GM23248 (cell line): ENCODE results near the gene MCU. TPM values are rescaled to one million over a fixed set of nuclear protein-coding genes. Genes with fewer than 3 reads are reported as not detected.

Experiments
- DNase-seq: peaks from one replicate; pipeline ENCODE4 v3.0.0-alpha.2; 2015
- H2AFZ ChIP-seq: fragments of 200-600 bp; sonication (generic); 2 replicates; pipeline ENCODE4 v1.6.1; 2016; ENCODE audit warnings: antibody characterized with exemption
- H3F3A ChIP-seq: fragments of 200-600 bp; sonication (generic); 2 replicates; pipeline ENCODE4 v1.6.1; 2016; ENCODE audit warnings: mild to moderate bottlenecking, antibody characterized with exemption, mixed run types; ENCODE audit not compliant: insufficient read depth
- H3K27ac ChIP-seq: fragments of 200-600 bp; sonication (generic); 2 replicates; pipeline ENCODE4 v1.5.1; 2016; ENCODE audit warnings: mild to moderate bottlenecking
- H3K27me3 ChIP-seq: fragments of 200-600 bp; sonication (generic); replicated peaks from 2 replicates; pipeline ENCODE4 v1.6.1; 2016; ENCODE audit warnings: mild to moderate bottlenecking; ENCODE audit not compliant: insufficient read depth
- H3K36me3 ChIP-seq: fragments of 200-600 bp; sonication (generic); 2 replicates; pipeline ENCODE4 v1.6.1; 2016; ENCODE audit warnings: low read depth, mild to moderate bottlenecking
- H3K4me1 ChIP-seq: fragments of 200-600 bp; sonication (generic); 2 replicates; pipeline ENCODE4 v1.6.1; 2016; ENCODE audit warnings: mild to moderate bottlenecking; ENCODE audit not compliant: insufficient read depth
- H3K4me2 ChIP-seq: fragments of 200-600 bp; sonication (generic); one replicate; pipeline ENCODE4 v1.6.1; 2016; ENCODE audit warnings: mild to moderate bottlenecking; ENCODE audit not compliant: unreplicated experiment
- H3K4me3 ChIP-seq: fragments of 200-600 bp; sonication (generic); 2 replicates; pipeline ENCODE4 v1.5.1; 2016; ENCODE audit warnings: mild to moderate bottlenecking
- H3K79me2 ChIP-seq: fragments of 200-600 bp; sonication (generic); 2 replicates; pipeline ENCODE4 v1.6.1; 2016; ENCODE audit warnings: mild to moderate bottlenecking; ENCODE audit not compliant: insufficient read depth
- H3K9ac ChIP-seq: fragments of 200-600 bp; sonication (generic); 2 replicates; pipeline ENCODE4 v1.6.1; 2016; ENCODE audit warnings: mild to moderate bottlenecking
- H3K9me2 ChIP-seq: fragments of 200-600 bp; sonication (generic); 2 replicates; pipeline ENCODE4 v1.6.1; 2016; ENCODE audit warnings: mixed run types, mild to moderate bottlenecking, moderate library complexity; ENCODE audit not compliant: insufficient read depth
- H3K9me3 ChIP-seq: fragments of 200-600 bp; sonication (generic); one replicate; pipeline ENCODE4 v1.6.1; 2017; ENCODE audit warnings: low read depth
- H4K20me1 ChIP-seq: fragments of 200-600 bp; sonication (generic); 2 replicates; pipeline ENCODE4 v1.6.0; 2016; ENCODE audit not compliant: insufficient read depth
- EZH2 ChIP-seq: fragments of 200-600 bp; sonication (generic); IDR thresholded peaks from 2 replicates; pipeline ENCODE4 v1.6.1; 2018; ENCODE audit warnings: antibody characterized with exemption, mild to moderate bottlenecking; ENCODE audit not compliant: insufficient read depth, poor library complexity, severe bottlenecking
- EZH2phosphoT487 ChIP-seq: fragments of 200-600 bp; sonication (generic); IDR thresholded peaks from 2 replicates; pipeline ENCODE4 v1.6.1; 2018; ENCODE audit warnings: antibody characterized with exemption, moderate library complexity, mild to moderate bottlenecking, low read depth; ENCODE audit not compliant: insufficient read depth
- WGBS, 2 experiments: methylation state at CpG; one replicate each; pipeline ENCODE4 v1.1.6; 2015 to 2017; ENCODE audit warnings: low lambda C conversion rate in 2 of 2, low coverage in 1 of 2; ENCODE audit errors: missing lambda C conversion rate in 2 of 2; 5-methylcytosine and 5-hydroxymethylcytosine counted together
- in situ Hi-C: fragments of 300-500 bp; cut with MboI; formaldehyde crosslinking; loops from 2 replicates; pipeline ENCODE4 v1.15.0; 2020
- microRNA-seq: library from miRNA; unstranded; fragments of <30 nt; microRNA quantifications from one replicate; pipeline ENCODE4, GENCODE V29; 2016; ENCODE audit warnings: borderline number of aligned reads
- polyA plus RNA-seq: library from polyadenylated mRNA; unstranded; fragments of >200 nt; fragmentation: Nextera tagmentation; extraction: Ambion mirVana; gene quantifications from 2 replicates; pipeline ENCODE4 v1.2.1, GENCODE V29; 2016
- small RNA-seq: library from RNA; depleted of rRNA; stranded (forward); fragments of <200 nt; gene quantifications from one replicate; pipeline ENCODE3, GENCODE V24; 2014; ENCODE audit warnings: low read depth, low replicate concordance
- total RNA-seq: library from RNA; depleted of rRNA; stranded (reverse); fragments of >200 nt; shearing (Covaris generic); gene quantifications from 2 replicates; pipeline ENCODE4 v1.2.3, GENCODE V29; 2014; rRNA removed

Gene MCU
- total and polyA plus RNA-seq, 2 experiments from 2014 or later: 29.5 to 30.9 TPM

DNA sequence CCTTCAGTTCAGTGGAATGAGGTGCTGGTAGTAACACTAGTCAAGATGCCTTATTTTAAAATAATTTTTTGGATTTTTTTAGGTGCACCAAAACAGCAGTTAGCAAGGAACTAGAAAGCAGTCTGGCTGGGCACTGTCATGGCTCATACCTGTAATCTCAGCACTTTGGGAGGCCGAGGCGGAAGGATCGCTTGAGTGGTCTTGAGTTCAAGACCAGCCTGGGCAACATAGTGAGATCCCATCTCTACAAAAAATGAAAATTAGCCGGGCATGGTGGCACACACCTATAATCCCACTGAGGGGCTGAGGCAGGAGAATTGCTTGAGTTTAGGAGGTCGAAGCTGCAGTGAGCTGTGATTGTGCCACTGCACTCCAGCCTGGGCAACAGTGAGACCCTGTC, 236.9 kb downstream of the MCU start:
- TF ChIP-seq EZH2phosphoT487 (no peak), EZH2 (no peak)
- H3K4me2 ChIP-seq: no peak overlapping the region
- no peaks in the 10 kb centered on the region for H3K9me3 ChIP-seq
- H3K27me3 ChIP-seq: no peaks in the 10 kb centered on the region
- H3K4me3 ChIP-seq: no peak overlapping the region
- H3K9ac ChIP-seq: no peak overlapping the region
- no peaks in the 10 kb centered on the region for H3K4me1 ChIP-seq
- no peak overlapping the region for H3K27ac ChIP-seq
- H2AFZ ChIP-seq: no peak overlapping the region
- WGBS, 2 experiments: 77 to 83% methylated on average over 5 of the region's 5 CpGs
- no peaks in the 10 kb centered on the region for H3K36me3 ChIP-seq
- no peak for DNase-seq
- in situ Hi-C loops: no loop called here
- H3K9me2 ChIP-seq: no peaks in the 10 kb centered on the region
- no peaks in the 10 kb centered on the region for H4K20me1 ChIP-seq
- H3F3A ChIP-seq: no peaks in the 10 kb centered on the region
- no peaks in the 10 kb centered on the region for H3K79me2 ChIP-seq

DNA sequence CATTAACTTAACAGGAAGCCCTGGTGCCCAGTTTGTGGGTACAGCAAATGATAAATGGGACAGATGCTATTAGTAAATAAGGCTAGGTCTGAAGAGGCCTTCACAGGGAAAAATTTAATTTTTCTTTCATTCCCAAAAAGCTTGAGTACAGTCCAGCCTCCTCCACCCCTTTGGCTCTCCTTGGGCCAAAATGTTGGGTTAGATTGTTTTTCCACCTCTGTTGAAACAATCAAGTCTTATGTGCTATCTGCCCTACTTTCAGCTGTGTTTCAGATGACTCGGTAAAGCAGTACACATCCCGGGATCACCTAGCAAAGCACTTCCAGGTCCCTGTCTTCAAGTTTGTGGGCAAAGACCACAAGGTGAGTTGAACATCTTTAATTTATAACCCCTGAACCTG, 238.3 kb downstream of the MCU start:
- no peaks in the 10 kb centered on the region for H3K79me2 ChIP-seq
- in situ Hi-C loops: no loop called here
- H3K27me3 ChIP-seq: no peaks in the 10 kb centered on the region
- H2AFZ ChIP-seq: no peak overlapping the region
- no peak for DNase-seq
- no peaks in the 10 kb centered on the region for H3K36me3 ChIP-seq
- no peaks in the 10 kb centered on the region for H3K4me1 ChIP-seq
- no peaks in the 10 kb centered on the region for H4K20me1 ChIP-seq
- H3K9ac ChIP-seq: no peak overlapping the region
- no peak for TF ChIP-seq EZH2
- TF ChIP-seq EZH2phosphoT487: no peak
- no peaks in the 10 kb centered on the region for H3K9me3 ChIP-seq
- H3K27ac ChIP-seq: no peak overlapping the region
- no peaks in the 10 kb centered on the region for H3K9me2 ChIP-seq
- 45 to 49% methylated on average over 2 of the region's 2 CpGs for WGBS, 2 experiments
- H3K4me2 ChIP-seq: no peak overlapping the region
- H3F3A ChIP-seq: no peaks in the 10 kb centered on the region
- H3K4me3 ChIP-seq: no peak overlapping the region

DNA sequence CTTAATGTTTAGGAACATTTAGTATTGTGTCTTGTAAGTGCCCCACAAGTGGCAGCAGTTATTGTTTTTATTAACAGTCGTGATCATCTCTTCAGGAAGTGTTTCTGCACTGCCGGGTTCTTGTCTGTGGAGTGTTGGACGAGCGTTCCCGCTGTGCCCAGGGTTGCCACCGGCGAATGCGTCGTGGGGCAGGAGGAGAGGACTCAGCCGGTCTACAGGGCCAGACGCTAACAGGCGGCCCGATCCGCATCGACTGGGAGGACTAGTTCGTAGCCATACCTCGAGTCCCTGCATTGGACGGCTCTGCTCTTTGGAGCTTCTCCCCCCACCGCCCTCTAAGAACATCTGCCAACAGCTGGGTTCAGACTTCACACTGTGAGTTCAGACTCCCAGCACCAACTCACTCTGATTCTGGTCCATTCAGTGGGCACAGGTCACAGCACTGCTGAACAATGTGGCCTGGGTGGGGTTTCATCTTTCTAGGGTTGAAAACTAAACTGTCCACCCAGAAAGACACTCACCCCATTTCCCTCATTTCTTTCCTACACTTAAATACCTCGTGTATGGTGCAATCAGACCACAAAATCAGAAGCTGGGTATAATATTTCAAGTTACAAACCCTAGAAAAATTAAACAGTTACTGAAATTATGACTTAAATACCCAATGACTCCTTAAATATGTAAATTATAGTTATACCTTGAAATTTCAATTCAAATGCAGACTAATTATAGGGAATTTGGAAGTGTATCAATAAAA, 240.5 kb downstream of the MCU start:
- Histone ChIP-seq H3K36me3 (no peaks in the 10 kb centered on the region), H3K9me3 (no peaks in the 10 kb centered on the region), H3K4me2 (no peak overlapping the region), H3K9ac (no peak overlapping the region), H4K20me1 (no peaks in the 10 kb centered on the region), H3K79me2 (no peaks in the 10 kb centered on the region), H3F3A (no peaks in the 10 kb centered on the region), H3K9me2 (no peaks in the 10 kb centered on the region), H3K4me3 (no peak overlapping the region), H3K27ac (no peak overlapping the region), H3K27me3 (no peaks in the 10 kb centered on the region), H3K4me1 (no peaks in the 10 kb centered on the region), H2AFZ (no peak overlapping the region)
- WGBS, 2 experiments: 85 to 86% methylated on average over 20 of the region's 20 CpGs
- in situ Hi-C loops: no loop called here
- no peak for TF ChIP-seq EZH2phosphoT487
- no peak for TF ChIP-seq EZH2
- peak; percentile 5 for DNase-seq

DNA sequence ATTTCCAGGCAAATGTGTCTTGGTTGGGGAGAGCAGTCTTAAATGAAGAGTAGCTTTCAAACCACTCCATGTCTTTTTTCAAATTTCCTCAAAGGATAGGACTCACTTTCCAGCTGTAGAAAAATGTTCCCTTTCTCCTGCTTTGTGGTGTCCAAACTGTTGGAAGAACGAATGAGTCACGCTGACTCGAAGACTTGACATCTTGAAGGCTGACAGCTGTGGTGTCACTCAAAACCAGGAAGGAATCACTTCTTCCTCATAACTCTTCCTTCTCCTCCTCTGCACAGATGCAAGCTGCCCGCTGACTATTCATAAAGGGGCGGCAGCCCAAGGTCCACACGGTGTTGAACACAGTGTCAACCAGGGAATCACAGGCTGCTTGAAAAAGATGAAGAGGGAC, 243.4 kb downstream of the MCU start:
- Histone ChIP-seq H2AFZ (no peak overlapping the region), H3K27me3 (no peaks in the 10 kb centered on the region), H3K9ac (no peak overlapping the region), H3K9me3 (no peaks in the 10 kb centered on the region), H3K27ac (no peak overlapping the region), H3K4me3 (no peak overlapping the region), H4K20me1 (no peaks in the 10 kb centered on the region), H3K4me1 (no peaks in the 10 kb centered on the region), H3F3A (no peaks in the 10 kb centered on the region), H3K79me2 (no peaks in the 10 kb centered on the region), H3K36me3 (no peaks in the 10 kb centered on the region), H3K4me2 (no peak overlapping the region), H3K9me2 (no peaks in the 10 kb centered on the region)
- TF ChIP-seq EZH2 (no peak), EZH2phosphoT487 (no peak)
- 87 to 94% methylated on average over 6 of the region's 6 CpGs for WGBS, 2 experiments
- peak; percentile 7 for DNase-seq
- in situ Hi-C loops: no loop called here

Small RNAs within 50 kb of the gene (microRNA-seq; reads per million reads assigned to microRNA genes)
- gene MIR4676: not detected

Small RNAs within 50 kb of the gene (small RNA-seq; reads per million reads assigned to genes)
- gene MIR4676: not detected
- not detected for gene RF00019

Other genes with a start within 250 kb of the MCU start
- gene MICU1, start 66.1 kb upstream of the MCU start, total RNA-seq: 37.3 and 37.9 TPM in 2 replicates
- 41.9 and 45.0 TPM in 2 replicates for gene MICU1, start 66.1 kb upstream of the MCU start, polyA plus RNA-seq
- gene OIT3, start 201.6 kb downstream of the MCU start, total RNA-seq: not detected in 2 replicates
- gene OIT3, start 201.6 kb downstream of the MCU start, polyA plus RNA-seq: not detected in 2 replicates